IMR-90 (cell line): ENCODE measurements around the gene MYO1F. TPM values are rescaled to one million over a fixed set of nuclear protein-coding genes. Genes with fewer than 3 reads are reported as not detected.

Experiments used
- ATAC-seq: fragments of 200-7000 bp; cut with Tn5 transposase; 2 replicates; pipeline ENCODE4 v1.9.1; 2020; ENCODE audit warnings: low read depth, mild to moderate bottlenecking, moderate library complexity
- BruUV-seq: library from RNA; stranded (reverse); fragments of 400-500 nt; replicated peaks from 2 replicates; lab custom pipeline; 2021; lab: Mats Ljungman, UMichigan
- CTCF ChIA-PET: fragments of 300-600 bp; formaldehyde crosslinking; extraction: SDS; loops from one replicate; lab custom pipeline; 2021; ENCODE audit warnings: antibody characterized with exemption; lab: Yijun Ruan, JAX
- POLR2A ChIA-PET: fragments of 300-600 bp; sonication (Branson Sonifier 250); formaldehyde crosslinking; loops from one replicate; lab custom pipeline; 2022; ENCODE audit warnings: antibody characterized with exemption; ENCODE audit not compliant: unreplicated experiment; lab: Charles Lee
- DNase-seq: peaks from one replicate; pipeline ENCODE4 v3.0.0; 2013
- H2AFZ ChIP-seq: replicated peaks from 2 replicates; pipeline ENCODE3; 2013; ENCODE audit warnings: low read length, mild to moderate bottlenecking; ENCODE audit not compliant: poor library complexity
- H2AK5ac ChIP-seq: 2 replicates; pipeline ENCODE4 v1.6.1; 2013; ENCODE audit warnings: low read depth, low read length, inconsistent platforms
- H2AK9ac ChIP-seq: replicated peaks from 2 replicates; pipeline ENCODE3; 2013; ENCODE audit warnings: mild to moderate bottlenecking, low read depth, low read length, moderate library complexity; ENCODE audit not compliant: poor library complexity
- H2BK120ac ChIP-seq: 2 replicates; pipeline ENCODE4 v1.6.1; 2013; ENCODE audit warnings: low read depth, low read length, inconsistent platforms
- H2BK15ac ChIP-seq: 3 replicates; pipeline ENCODE4 v1.6.1; 2013; ENCODE audit warnings: low read depth, low read length, inconsistent platforms
- H2BK20ac ChIP-seq: 2 replicates; pipeline ENCODE4 v1.6.1; 2013; ENCODE audit warnings: low read depth, mild to moderate bottlenecking, inconsistent platforms, low read length, moderate library complexity
- H2BK5ac ChIP-seq: 2 replicates; pipeline ENCODE4 v1.6.1; 2013; ENCODE audit warnings: mild to moderate bottlenecking, low read depth, low read length, inconsistent platforms; ENCODE audit not compliant: poor library complexity, severe bottlenecking
- H3K14ac ChIP-seq: replicated peaks from 2 replicates; pipeline ENCODE4 v1.6.1; 2013; ENCODE audit warnings: low read depth, low read length, inconsistent platforms
- H3K18ac ChIP-seq: 2 replicates; pipeline ENCODE4 v1.6.1; 2013; ENCODE audit warnings: low read depth, low read length, control low read depth
- H3K23ac ChIP-seq: 2 replicates; pipeline ENCODE4 v1.6.1; 2013; ENCODE audit warnings: low read depth, low read length, inconsistent platforms
- H3K27ac ChIP-seq: 2 replicates; pipeline ENCODE4 v1.5.1; 2013; ENCODE audit warnings: mild to moderate bottlenecking, control low read depth, low read length; ENCODE audit not compliant: insufficient read depth
- H3K27me3 ChIP-seq: 2 replicates; pipeline ENCODE4 v1.6.1; 2013; ENCODE audit warnings: low read length; ENCODE audit not compliant: control insufficient read depth, insufficient read depth
- H3K36me3 ChIP-seq: 2 replicates; pipeline ENCODE4 v1.6.1; 2013; ENCODE audit warnings: low read length, mixed read lengths; ENCODE audit not compliant: control insufficient read depth, insufficient read depth
- H3K4ac ChIP-seq: 2 replicates; pipeline ENCODE4 v1.6.1; 2013; ENCODE audit warnings: low read depth, low read length, inconsistent platforms
- H3K4me1 ChIP-seq: 2 replicates; pipeline ENCODE4 v1.6.1; 2013; ENCODE audit warnings: low read length, mixed read lengths; ENCODE audit not compliant: control insufficient read depth, insufficient read depth
- H3K4me2 ChIP-seq: 2 replicates; pipeline ENCODE4 v1.6.1; 2013; ENCODE audit warnings: low read depth, mild to moderate bottlenecking, control low read depth, low read length, moderate library complexity
- H3K4me3 ChIP-seq: 2 replicates; pipeline ENCODE4 v1.5.1; 2013; ENCODE audit warnings: low read depth, mild to moderate bottlenecking, control low read depth, low read length, moderate library complexity; ENCODE audit not compliant: insufficient read depth
- H3K56ac ChIP-seq: 2 replicates; pipeline ENCODE4 v1.6.1; 2013; ENCODE audit warnings: low read length, inconsistent platforms; ENCODE audit not compliant: insufficient read depth; ENCODE audit errors: extremely low read depth
- H3K79me1 ChIP-seq, 2 experiments: 2 replicates each; pipeline ENCODE4 v1.6.1; 2013; ENCODE audit warnings: low read length in 2 of 2, inconsistent platforms in 1 of 2, low read depth in 1 of 2
- H3K9ac ChIP-seq: 2 replicates; pipeline ENCODE4 v1.6.1; 2013; ENCODE audit warnings: low read depth, low read length, control low read depth
- H3K9me1 ChIP-seq: 2 replicates; pipeline ENCODE4 v1.6.1; 2013; ENCODE audit warnings: low read length, inconsistent platforms; ENCODE audit not compliant: insufficient read depth
- H3K9me3 ChIP-seq: 2 replicates; pipeline ENCODE4 v1.6.1; 2013; ENCODE audit warnings: low read length; ENCODE audit not compliant: control insufficient read depth, insufficient read depth
- H4K20me1 ChIP-seq: 2 replicates; pipeline ENCODE4 v1.6.1; 2013; ENCODE audit warnings: low read length, inconsistent platforms; ENCODE audit not compliant: insufficient read depth
- H4K5ac ChIP-seq: 2 replicates; pipeline ENCODE4 v1.6.1; 2013; ENCODE audit warnings: mild to moderate bottlenecking, low read depth, low read length, control low read depth
- H4K8ac ChIP-seq, 2 experiments: 2 replicates each; pipeline ENCODE4 v1.6.1; 2013; ENCODE audit warnings: low read depth in 2 of 2, low read length in 2 of 2, control low read depth in 1 of 2, inconsistent platforms in 1 of 2
- H4K91ac ChIP-seq: 2 replicates; pipeline ENCODE4 v1.6.1; 2013; ENCODE audit warnings: low read depth, low read length, inconsistent platforms; ENCODE audit not compliant: insufficient read depth
- BHLHE40 ChIP-seq: fragments of 150-350 bp; IDR thresholded peaks from 2 replicates; pipeline ENCODE4 v1.6.1; 2016; ENCODE audit warnings: mild to moderate bottlenecking, low read depth, low read length
- CEBPB ChIP-seq: IDR thresholded peaks from 2 replicates; pipeline ENCODE4 v1.6.1; 2012; ENCODE audit warnings: low read depth, low read length, improper control_type of control experiment
- CHD1 ChIP-seq: IDR thresholded peaks from 2 replicates; pipeline ENCODE4 v1.6.1; 2012; ENCODE audit warnings: low read depth, low read length, improper control_type of control experiment
- ELK1 ChIP-seq: fragments of 150-350 bp; IDR thresholded peaks from 2 replicates; pipeline ENCODE4 v1.6.1; 2016; ENCODE audit warnings: low read depth, mild to moderate bottlenecking, low read length, moderate library complexity, borderline replicate concordance
- FOS ChIP-seq: fragments of 150-350 bp; IDR thresholded peaks from 2 replicates; pipeline ENCODE4 v1.6.1; 2016; ENCODE audit warnings: low read depth, low read length
- MAFK ChIP-seq: IDR thresholded peaks from 2 replicates; pipeline ENCODE4 v1.6.1; 2012; ENCODE audit warnings: low read depth, low read length, improper control_type of control experiment
- MAZ ChIP-seq: IDR thresholded peaks from 2 replicates; pipeline ENCODE4 v1.6.1; 2012; ENCODE audit warnings: low read depth, mild to moderate bottlenecking, low read length, improper control_type of control experiment, moderate library complexity, borderline replicate concordance
- MXI1 ChIP-seq: IDR thresholded peaks from 2 replicates; pipeline ENCODE4 v1.6.1; 2012; ENCODE audit warnings: low read depth, mild to moderate bottlenecking, low read length, moderate library complexity, borderline replicate concordance
- POLR2A ChIP-seq: IDR thresholded peaks from 2 replicates; pipeline ENCODE4 v1.6.1; 2012; ENCODE audit warnings: mild to moderate bottlenecking, low read depth, low read length
- SMC3 ChIP-seq: fragments of 150-350 bp; IDR thresholded peaks from 2 replicates; pipeline ENCODE4 v1.6.1; 2016; ENCODE audit warnings: low read depth, mild to moderate bottlenecking, antibody characterized with exemption, low read length, moderate library complexity
- WGBS, 2 experiments: methylation state at CpG; one replicate each; pipeline versions ENCODE4 v1.1.5 to v1.1.7; 2013; ENCODE audit warnings: missing lambda C conversion rate in 2 of 2; ENCODE audit not compliant: insufficient read length in 1 of 2; ENCODE audit errors: extremely low coverage in 2 of 2; 5-methylcytosine and 5-hydroxymethylcytosine counted together
- dilution Hi-C: fragments of 300-500 bp; cut with HindIII; formaldehyde crosslinking; loops from one replicate; pipeline ENCODE4 v1.14.3; 2018; ENCODE audit warnings: low sequenced_read_pairs; ENCODE audit not compliant: unreplicated experiment
- in situ Hi-C: fragments of 300-500 bp; cut with MboI; formaldehyde crosslinking; loops from 3 replicates; pipeline ENCODE4 v1.14.3; 2019; ENCODE audit warnings: low sequenced_read_pairs, inconsistent platforms, mixed read lengths
- intact Hi-C: fragments of 100-400 bp; cut with micrococcal nuclease; formaldehyde crosslinking; loops from 2 replicates; pipeline ENCODE4 v1.10.0; 2022
- polyA plus RNA-seq, 3 experiments: library from polyadenylated mRNA; depleted of rRNA; stranded (reverse); fragments of >200 nt; gene quantifications; 2 replicates each; pipeline ENCODE4 v1.2.3, GENCODE V29; 2012; ENCODE audit warnings: low replicate concordance in 1 of 3
- total RNA-seq: library from RNA; depleted of rRNA; stranded (reverse); fragments of >200 nt; gene quantifications from 2 replicates; pipeline ENCODE4 v1.2.3, GENCODE V29; 2012
- TF ChIP-seq, protein P1 (sequence below): fragments of 150-350 bp; IDR thresholded peaks from 2 replicates; pipeline ENCODE4 v1.6.1; 2017; ENCODE audit warnings: mild to moderate bottlenecking, antibody characterized with exemption, low read length, low read depth
- TF ChIP-seq, protein P2 (sequence below): conservative IDR thresholded peaks from 2 replicates; pipeline ENCODE4 v1.5.1; 2012; ENCODE audit warnings: mild to moderate bottlenecking, low read depth, low read length, improper control_type of control experiment

The MYO1F gene
- total and polyA plus RNA-seq, 2 of the 4 experiments (the other 2 are of a cell fraction), result 0.14 to 0.18 TPM

DNA sequence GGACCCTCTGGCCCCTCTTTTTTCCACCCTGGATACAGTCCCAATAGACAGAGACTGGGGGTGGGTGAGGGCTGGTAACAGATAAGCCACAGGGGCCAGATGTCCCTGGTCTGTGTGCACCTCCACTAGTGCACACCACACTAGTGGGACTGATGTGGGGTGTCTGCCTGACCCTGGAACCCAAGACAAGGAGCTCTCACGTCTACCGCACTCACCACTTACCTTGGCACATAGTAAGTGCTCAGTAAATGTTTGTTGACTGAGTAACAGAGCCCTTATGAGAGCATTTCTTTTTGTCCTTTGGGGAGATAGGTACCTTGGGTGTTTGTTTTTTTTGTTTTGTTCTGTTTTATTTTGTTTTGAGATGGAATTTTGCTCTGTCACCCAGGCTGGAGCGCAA lies 40.1 kb downstream of the MYO1F start:
- Histone ChIP-seq H4K5ac (no peak overlapping the region), H3K27ac (no peak overlapping the region), H3K9me1 (peaks cover 3% of the 10 kb centered on the region; the same call in 1 of the 2 replicates), H3K79me1 (peaks cover 0 to 7% of the 10 kb centered on the region in 2 experiments; a peak in 1 of 4 replicates), H4K91ac (no peak overlapping the region), H3K4ac (no peak overlapping the region), H3K27me3 (no peaks in the 10 kb centered on the region), H2BK120ac (no peak overlapping the region), H2BK5ac (no peak overlapping the region), H4K20me1 (no peaks in the 10 kb centered on the region), H2AFZ (no peak overlapping the region), H3K56ac (no peak overlapping the region), H3K36me3 (peaks cover 1% of the 10 kb centered on the region; the same call in 1 of the 2 replicates), H3K9ac (no peak overlapping the region), H4K8ac (no peak overlapping the region), H3K4me1 (peaks cover 2% of the 10 kb centered on the region; the same call in 1 of the 2 replicates), H3K23ac (no peak overlapping the region), H3K18ac (no peak overlapping the region), H2AK9ac (peak overlapping the region; percentile 55), H3K4me2 (no peak overlapping the region), H3K14ac (no peak overlapping the region), H2BK15ac (no peak overlapping the region), H3K9me3 (no peaks in the 10 kb centered on the region), H3K4me3 (no peak overlapping the region), H2BK20ac (no peak overlapping the region), H2AK5ac (no peak overlapping the region)
- DNase-seq (no peak), ATAC-seq (no peak)
- CTCF ChIA-PET, result no interaction called here
- no TSS peak for BruUV-seq
- no CpG with 5 or more reads among the region's 3 CpGs for WGBS, 2 experiments
- POLR2A ChIA-PET, result no interaction called here
- intact Hi-C loops (no loop called here), in situ Hi-C loops (no loop called here), dilution Hi-C loops (no loop called here)
- TF ChIP-seq, protein P1, sequence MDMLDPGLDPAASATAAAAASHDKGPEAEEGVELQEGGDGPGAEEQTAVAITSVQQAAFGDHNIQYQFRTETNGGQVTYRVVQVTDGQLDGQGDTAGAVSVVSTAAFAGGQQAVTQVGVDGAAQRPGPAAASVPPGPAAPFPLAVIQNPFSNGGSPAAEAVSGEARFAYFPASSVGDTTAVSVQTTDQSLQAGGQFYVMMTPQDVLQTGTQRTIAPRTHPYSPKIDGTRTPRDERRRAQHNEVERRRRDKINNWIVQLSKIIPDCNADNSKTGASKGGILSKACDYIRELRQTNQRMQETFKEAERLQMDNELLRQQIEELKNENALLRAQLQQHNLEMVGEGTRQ, result no peak
- TF ChIP-seq, protein P2, sequence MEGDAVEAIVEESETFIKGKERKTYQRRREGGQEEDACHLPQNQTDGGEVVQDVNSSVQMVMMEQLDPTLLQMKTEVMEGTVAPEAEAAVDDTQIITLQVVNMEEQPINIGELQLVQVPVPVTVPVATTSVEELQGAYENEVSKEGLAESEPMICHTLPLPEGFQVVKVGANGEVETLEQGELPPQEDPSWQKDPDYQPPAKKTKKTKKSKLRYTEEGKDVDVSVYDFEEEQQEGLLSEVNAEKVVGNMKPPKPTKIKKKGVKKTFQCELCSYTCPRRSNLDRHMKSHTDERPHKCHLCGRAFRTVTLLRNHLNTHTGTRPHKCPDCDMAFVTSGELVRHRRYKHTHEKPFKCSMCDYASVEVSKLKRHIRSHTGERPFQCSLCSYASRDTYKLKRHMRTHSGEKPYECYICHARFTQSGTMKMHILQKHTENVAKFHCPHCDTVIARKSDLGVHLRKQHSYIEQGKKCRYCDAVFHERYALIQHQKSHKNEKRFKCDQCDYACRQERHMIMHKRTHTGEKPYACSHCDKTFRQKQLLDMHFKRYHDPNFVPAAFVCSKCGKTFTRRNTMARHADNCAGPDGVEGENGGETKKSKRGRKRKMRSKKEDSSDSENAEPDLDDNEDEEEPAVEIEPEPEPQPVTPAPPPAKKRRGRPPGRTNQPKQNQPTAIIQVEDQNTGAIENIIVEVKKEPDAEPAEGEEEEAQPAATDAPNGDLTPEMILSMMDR, result no peak
- TF ChIP-seq CHD1 (no peak), ELK1 (no peak), MAFK (no peak), MXI1 (no peak), POLR2A (no peak), FOS (no peak), BHLHE40 (no peak), MAZ (no peak), SMC3 (no peak), CEBPB (no peak)
